ENCODE results near the gene SH2D7. TPM values are rescaled to one million over a fixed set of nuclear protein-coding genes. Genes with fewer than 3 reads are reported as not detected.

Gene SH2D7
- total RNA-seq, 1 donor from 2014 or later, result not detected

DNA sequence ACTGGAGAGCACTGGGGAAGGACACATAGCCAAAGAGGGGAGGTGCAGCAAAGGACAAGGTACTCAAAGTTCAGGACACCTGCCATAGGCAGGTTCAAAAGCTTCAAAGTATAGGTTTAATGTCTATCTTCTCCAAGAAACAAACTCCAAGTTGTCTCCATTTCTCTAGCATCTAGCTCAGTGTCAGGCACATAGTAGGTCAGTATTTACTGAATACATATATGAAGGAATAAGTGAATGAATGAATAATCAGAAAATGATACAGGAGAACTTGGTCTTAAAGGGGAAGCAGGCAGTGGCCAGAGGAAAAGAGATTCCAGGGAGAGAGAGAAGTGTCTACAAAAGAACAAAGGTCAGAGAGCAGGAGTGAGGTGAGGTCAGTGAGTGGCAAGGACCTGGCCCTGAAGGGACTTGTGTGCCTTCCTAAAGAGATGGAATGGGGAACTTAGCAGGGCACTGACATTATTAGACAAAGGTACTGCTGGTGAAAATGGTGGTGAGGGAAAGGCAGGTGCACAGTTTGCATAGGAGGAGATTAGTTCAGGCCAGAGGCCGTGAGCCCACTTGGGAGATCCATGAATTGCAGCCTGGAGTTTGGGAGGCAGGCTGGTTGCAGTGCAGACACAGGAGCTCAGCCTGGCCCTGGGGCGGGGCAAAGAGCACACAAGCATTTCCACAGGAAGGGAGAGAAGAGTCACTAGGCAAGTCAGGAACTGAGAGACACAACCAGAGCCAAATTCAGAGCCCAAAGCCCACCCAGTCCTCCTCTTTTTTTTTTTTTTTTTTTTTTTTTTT, 36.2 kb upstream of the SH2D7 start:
- Mint-ChIP-seq H3K27ac (ENCODE audit: unreplicated experiment) (peak overlapping the region; percentile 58), H3K36me3 (ENCODE audit: low read depth) (peaks cover 6% of the 10 kb centered on the region), H3K27me3 (ENCODE audit: low read depth) (no peaks in the 10 kb centered on the region), H3K9me3 (ENCODE audit: low read depth) (no peaks in the 10 kb centered on the region), H3K4me3 (ENCODE audit: unreplicated experiment) (no peak overlapping the region), H3K4me1 (ENCODE audit: low read depth) (peaks cover 57% of the 10 kb centered on the region)
- no peak for DNase-seq (ENCODE audit: low spot score)
- TF ChIP-seq, protein P1, sequence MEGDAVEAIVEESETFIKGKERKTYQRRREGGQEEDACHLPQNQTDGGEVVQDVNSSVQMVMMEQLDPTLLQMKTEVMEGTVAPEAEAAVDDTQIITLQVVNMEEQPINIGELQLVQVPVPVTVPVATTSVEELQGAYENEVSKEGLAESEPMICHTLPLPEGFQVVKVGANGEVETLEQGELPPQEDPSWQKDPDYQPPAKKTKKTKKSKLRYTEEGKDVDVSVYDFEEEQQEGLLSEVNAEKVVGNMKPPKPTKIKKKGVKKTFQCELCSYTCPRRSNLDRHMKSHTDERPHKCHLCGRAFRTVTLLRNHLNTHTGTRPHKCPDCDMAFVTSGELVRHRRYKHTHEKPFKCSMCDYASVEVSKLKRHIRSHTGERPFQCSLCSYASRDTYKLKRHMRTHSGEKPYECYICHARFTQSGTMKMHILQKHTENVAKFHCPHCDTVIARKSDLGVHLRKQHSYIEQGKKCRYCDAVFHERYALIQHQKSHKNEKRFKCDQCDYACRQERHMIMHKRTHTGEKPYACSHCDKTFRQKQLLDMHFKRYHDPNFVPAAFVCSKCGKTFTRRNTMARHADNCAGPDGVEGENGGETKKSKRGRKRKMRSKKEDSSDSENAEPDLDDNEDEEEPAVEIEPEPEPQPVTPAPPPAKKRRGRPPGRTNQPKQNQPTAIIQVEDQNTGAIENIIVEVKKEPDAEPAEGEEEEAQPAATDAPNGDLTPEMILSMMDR (IDR thresholded peaks at IDR 0.05), result no peak

DNA sequence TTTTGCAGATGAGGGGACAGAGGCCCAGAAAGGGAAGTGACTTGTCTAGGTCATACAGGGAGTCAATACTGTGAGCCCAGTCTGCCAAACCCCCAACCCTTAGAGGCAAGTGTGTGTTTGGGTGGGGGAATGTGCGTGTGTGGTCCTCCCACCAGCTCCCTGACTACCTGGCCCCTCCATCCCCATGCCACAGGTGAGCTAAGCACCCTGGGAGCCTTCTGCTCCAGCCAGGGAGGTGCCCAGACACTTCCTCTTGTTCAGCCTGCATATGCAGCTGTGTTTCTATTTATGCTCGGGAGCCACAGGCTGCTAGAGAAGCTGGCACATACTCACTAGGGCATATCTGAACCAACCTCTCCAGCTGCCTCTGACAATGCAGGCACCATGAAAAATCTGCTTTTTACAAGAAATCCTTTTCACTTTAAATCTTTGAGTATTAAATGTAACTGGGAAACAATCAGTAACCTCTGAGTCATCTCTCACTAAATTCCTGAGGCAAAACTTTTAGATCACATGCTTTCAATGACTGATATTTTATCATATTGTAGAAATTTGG, 35.6 kb upstream of the SH2D7 start:
- Mint-ChIP-seq H3K4me1 (ENCODE audit: low read depth) (peaks cover 58% of the 10 kb centered on the region), H3K27ac (ENCODE audit: unreplicated experiment) (peak overlapping the region; percentile 69), H3K4me3 (ENCODE audit: unreplicated experiment) (no peak overlapping the region), H3K36me3 (ENCODE audit: low read depth) (peaks cover 6% of the 10 kb centered on the region), H3K27me3 (ENCODE audit: low read depth) (no peaks in the 10 kb centered on the region), H3K9me3 (ENCODE audit: low read depth) (no peaks in the 10 kb centered on the region)
- DNase-seq (ENCODE audit: low spot score), result no peak
- TF ChIP-seq, protein P1 (IDR thresholded peaks at IDR 0.05), result no peak

DNA sequence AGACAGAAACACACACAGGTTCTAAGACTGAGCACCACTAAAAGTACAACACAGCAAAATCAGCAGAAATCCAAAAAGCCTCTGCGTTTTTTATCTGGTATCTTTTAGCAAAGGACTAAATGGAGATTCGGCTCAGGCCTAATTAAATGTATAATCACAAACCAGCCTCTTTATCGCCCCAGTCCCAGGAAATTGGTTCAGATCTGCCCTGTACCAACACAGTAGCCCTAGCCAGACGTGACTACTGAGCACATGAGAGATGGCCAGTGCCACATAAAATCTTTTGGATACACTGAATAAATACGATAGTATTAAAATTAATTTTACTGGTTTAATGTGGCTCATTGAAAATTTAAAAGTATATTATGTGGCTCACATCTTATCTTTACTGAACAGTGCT, 34.6 kb upstream of the SH2D7 start:
- H3K4me3 Mint-ChIP-seq (ENCODE audit: unreplicated experiment), result no peak overlapping the region
- TF ChIP-seq, protein P1 (IDR thresholded peaks at IDR 0.05), result no peak
- H3K9me3 Mint-ChIP-seq (ENCODE audit: low read depth), result no peaks in the 10 kb centered on the region
- peaks cover 54% of the 10 kb centered on the region for H3K4me1 Mint-ChIP-seq (ENCODE audit: low read depth)
- H3K27ac Mint-ChIP-seq (ENCODE audit: unreplicated experiment), result no peak overlapping the region
- DNase-seq (ENCODE audit: low spot score), result no peak
- no peaks in the 10 kb centered on the region for H3K27me3 Mint-ChIP-seq (ENCODE audit: low read depth)
- H3K36me3 Mint-ChIP-seq (ENCODE audit: low read depth), result peaks cover 3% of the 10 kb centered on the region

DNA sequence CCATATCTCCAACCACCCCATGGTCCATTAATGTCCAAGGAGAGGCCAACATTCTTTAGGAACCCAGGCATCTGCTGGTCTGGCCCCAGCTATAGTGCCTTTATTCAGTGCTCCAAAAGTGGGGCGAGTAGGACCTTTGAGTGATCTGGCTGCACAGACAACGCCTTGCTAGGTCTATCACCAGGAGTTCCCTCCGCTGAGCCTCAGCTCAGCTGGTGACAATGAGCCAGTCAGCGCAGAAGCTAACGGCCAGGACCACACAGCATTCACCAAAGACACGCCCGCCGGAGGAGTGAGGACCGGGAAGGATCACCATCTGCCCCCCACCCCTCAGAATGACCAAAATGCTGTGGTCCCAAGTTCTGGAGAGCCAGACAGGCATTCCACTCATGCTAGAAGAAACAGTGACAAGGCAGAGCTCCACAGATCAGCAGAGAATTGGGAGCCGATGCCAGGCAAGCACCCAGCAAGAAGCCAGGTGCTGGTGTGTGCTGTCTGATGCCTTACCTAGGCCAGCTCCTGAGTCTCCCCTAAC, 33.9 kb upstream of the SH2D7 start:
- Mint-ChIP-seq H3K27ac (ENCODE audit: unreplicated experiment) (no peak overlapping the region), H3K9me3 (ENCODE audit: low read depth) (no peaks in the 10 kb centered on the region), H3K36me3 (ENCODE audit: low read depth) (no peaks in the 10 kb centered on the region), H3K4me3 (ENCODE audit: unreplicated experiment) (no peak overlapping the region), H3K4me1 (ENCODE audit: low read depth) (peaks cover 54% of the 10 kb centered on the region), H3K27me3 (ENCODE audit: low read depth) (no peaks in the 10 kb centered on the region)
- no peak for DNase-seq (ENCODE audit: low spot score)
- TF ChIP-seq, protein P1 (IDR thresholded peaks at IDR 0.05), result no peak

DNA sequence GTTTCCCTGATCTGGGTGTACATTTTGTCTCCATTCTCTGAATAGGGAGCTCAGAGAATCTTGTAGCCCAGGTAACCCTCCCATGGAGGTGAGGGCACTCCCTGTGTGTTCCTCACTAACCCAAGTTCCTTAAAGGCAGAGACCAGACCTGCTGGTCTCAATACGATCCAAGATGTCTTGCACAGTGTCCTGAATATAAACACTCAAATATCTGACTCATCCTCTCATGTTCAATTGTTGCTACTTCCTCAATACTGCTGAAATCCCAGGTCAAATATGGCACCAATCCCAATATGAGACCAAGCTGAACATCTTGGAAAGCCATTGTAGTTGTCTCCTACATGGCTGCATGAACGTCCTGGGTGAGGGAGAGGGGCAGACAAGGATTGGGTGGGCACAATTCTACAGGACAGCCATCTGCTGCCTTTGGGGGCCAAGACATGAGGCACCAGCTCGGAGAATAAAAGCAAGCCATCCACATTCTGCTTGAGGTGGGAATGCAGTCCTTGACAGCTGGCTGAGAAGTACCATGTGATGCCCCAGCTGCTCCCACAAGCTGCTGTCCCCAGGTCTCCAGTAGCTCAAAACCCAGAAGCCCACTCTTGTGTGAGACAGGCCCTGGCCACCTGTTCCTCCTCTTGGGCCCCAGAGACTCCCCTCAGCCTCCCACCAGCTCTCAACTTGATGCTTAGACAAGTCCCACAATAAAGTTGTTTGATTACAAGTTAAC, 33.1 kb upstream of the SH2D7 start:
- Mint-ChIP-seq H3K36me3 (ENCODE audit: low read depth) (no peaks in the 10 kb centered on the region), H3K4me1 (ENCODE audit: low read depth) (peaks cover 54% of the 10 kb centered on the region), H3K27ac (ENCODE audit: unreplicated experiment) (peak overlapping the region; percentile 32), H3K9me3 (ENCODE audit: low read depth) (no peaks in the 10 kb centered on the region), H3K27me3 (ENCODE audit: low read depth) (no peaks in the 10 kb centered on the region), H3K4me3 (ENCODE audit: unreplicated experiment) (no peak overlapping the region)
- no peak for DNase-seq (ENCODE audit: low spot score)
- TF ChIP-seq, protein P1 (IDR thresholded peaks at IDR 0.05), result no peak
